ENCODE results near the gene BMPR1B. TPM values are rescaled to one million over a fixed set of nuclear protein-coding genes. Genes with fewer than 3 reads are reported as not detected.

Gene BMPR1B
- total RNA-seq, 1 experiment from 2014 or later, result 0.35 TPM

- Histone ChIP-seq H3K79me2 (ENCODE audit: insufficient read depth, low read length) (no peaks in the 10 kb centered on the region), H3K27ac (ENCODE audit: insufficient read length, low read depth, low read length) (no peak overlapping the region), H2BK120ac (ENCODE audit: low read depth, low read length, poor library complexity, severe bottlenecking) (no peak overlapping the region), H3K9ac (ENCODE audit: extremely low read depth, insufficient read length, low read length) (no peak overlapping the region), H3K79me1 (ENCODE audit: insufficient read depth, low read depth, low read length, poor library complexity, severe bottlenecking) (no peaks in the 10 kb centered on the region), H4K20me1 (ENCODE audit: control insufficient read depth, insufficient read depth, insufficient read length) (no peaks in the 10 kb centered on the region), H2AK5ac (ENCODE audit: insufficient read length, low read length) (no peak overlapping the region), H3K14ac (ENCODE audit: insufficient read depth, low read length) (no peak overlapping the region), H3K18ac (ENCODE audit: insufficient read length, low read depth, low read length) (no peak overlapping the region), H4K8ac (replicated peaks; ENCODE audit: insufficient read length, low read depth, low read length) (no peak overlapping the region), H2BK12ac (ENCODE audit: insufficient read length, low read depth, low read length) (peak overlapping the region; percentile 35), H3K4me1 (ENCODE audit: insufficient read depth, low read length) (no peaks in the 10 kb centered on the region), H4K5ac (ENCODE audit: insufficient read length, low read depth, low read length) (no peak overlapping the region), H3K56ac (ENCODE audit: insufficient read length, low read depth, low read length) (no peak overlapping the region), H2AFZ (ENCODE audit: low read length) (no peak overlapping the region), H2BK20ac (ENCODE audit: low read depth, low read length, poor library complexity, severe bottlenecking) (no peak overlapping the region), H4K91ac (ENCODE audit: insufficient read length, low read depth, low read length) (no peak overlapping the region), H3K9me3 (ENCODE audit: control insufficient read depth, low read depth, low read length) (no peaks in the 10 kb centered on the region), H3K27me3 (ENCODE audit: insufficient read depth, low read length) (no peaks in the 10 kb centered on the region), H3K4ac (ENCODE audit: low read depth, low read length) (no peak overlapping the region), H3K4me2 (ENCODE audit: insufficient read depth, insufficient read length, low read length) (no peak overlapping the region), H2BK15ac (ENCODE audit: low read depth, low read length) (no peak overlapping the region), H3K23ac (ENCODE audit: insufficient read length, low read depth, low read length) (no peak overlapping the region), H2BK5ac (ENCODE audit: insufficient read length, low read length) (no peak overlapping the region), H3K23me2 (ENCODE audit: insufficient read length, low read depth, low read length, poor library complexity, severe bottlenecking) (no peaks in the 10 kb centered on the region), H3T11ph (ENCODE audit: low read length) (no peak overlapping the region)
- Mint-ChIP-seq H3K4me1 (peaks cover 0 to 5% of the 10 kb centered on the region in 2 experiments; a peak in 2 of 4 replicates), H3K9me3 (no peaks in the 10 kb centered on the region), H3K27ac (no peak overlapping the region), H3K27me3 (ENCODE audit: low read depth) (no peaks in the 10 kb centered on the region), H3K36me3 (ENCODE audit: insufficient read depth in 1 of 3, low read depth in 3 of 3) (no peaks in the 10 kb centered on the region), H3K4me3 (no peak overlapping the region)
- no peak for DNase-seq
- WGBS (ENCODE audit: extremely low coverage, insufficient read length, low lambda C conversion rate), result no CpG with 5 or more reads among the region's 3 CpGs
- TF ChIP-seq CTCF (conservative IDR thresholded peaks at IDR 0.05), result no peak
These were observed 333.5 kb downstream of the BMPR1B start for GRCh38 chr4:95091272-95091671.

Data from H9 (cell line).